ENCODE results near the gene CANT1. TPM values are rescaled to one million over a fixed set of nuclear protein-coding genes. Genes with fewer than 3 reads are reported as not detected.
A peak's percentile ranks its signal among the peaks of the same experiment; 100 is the strongest.

Gene CANT1
- total and polyA plus RNA-seq, 9 of the 15 experiments (the other 6 are each of a cell fraction or from before 2014, with no cell fraction given): 2.7 to 66.4 (median 22.5) TPM

DNA sequence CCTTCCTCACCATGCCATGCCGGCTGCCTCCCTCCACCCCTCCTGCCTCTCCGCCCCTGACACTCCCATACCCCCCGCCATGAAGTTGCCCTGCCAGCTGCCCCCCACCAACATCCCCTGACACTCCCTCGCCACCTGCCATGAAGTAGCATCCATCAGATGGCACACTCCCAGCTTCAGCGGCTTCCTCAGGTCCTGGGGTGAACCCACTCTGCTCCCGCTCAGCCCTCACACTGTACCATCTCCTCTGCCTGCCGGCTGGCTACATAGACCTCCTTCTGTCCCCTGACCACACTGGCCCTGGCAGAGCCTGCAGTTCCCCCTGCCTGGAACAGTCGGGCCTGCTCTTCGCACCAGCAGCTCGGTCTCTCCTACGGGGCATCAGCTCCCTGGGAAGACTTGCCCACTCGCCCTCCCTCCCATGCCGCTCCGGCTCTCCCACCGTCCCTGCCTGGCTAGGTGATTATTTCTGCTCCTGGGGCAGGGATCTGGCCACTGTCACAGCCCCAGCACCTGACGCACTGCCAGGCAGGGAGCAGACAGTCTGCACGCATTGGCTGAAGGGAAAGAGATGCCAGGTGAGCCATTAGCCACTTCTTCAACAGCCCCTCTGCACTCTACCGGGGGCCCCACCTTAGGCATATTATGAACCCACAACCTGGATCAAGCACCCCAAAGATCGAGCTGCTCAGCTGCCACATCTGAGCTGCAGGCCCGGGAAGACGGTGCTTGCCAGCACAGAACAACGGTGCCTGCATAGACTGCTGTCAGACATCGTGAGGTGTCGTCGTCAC lies 9.0 kb downstream of the CANT1 start:
- Histone ChIP-seq H3K79me2 (ENCODE audit: control insufficient read depth, insufficient read depth, low read length) (peaks cover 35% of the 10 kb centered on the region), H3K4me2 (ENCODE audit: insufficient read depth, low read length) (no peak overlapping the region), H3K27me3 (ENCODE audit: control insufficient read depth in 2 of 2, insufficient read depth in 2 of 2, low read length in 2 of 2) (no peaks in the 10 kb centered on the region), H3K9me1 (ENCODE audit: control insufficient read depth, insufficient read depth, low read length) (peaks cover 8% of the 10 kb centered on the region), H3K36me3 (ENCODE audit: control insufficient read depth, insufficient read depth, low read length) (peaks cover 56% of the 10 kb centered on the region; the same call in 2 of the 3 replicates), H4K20me1 (replicated peaks; ENCODE audit: control insufficient read depth, insufficient read depth, low read length) (peaks cover 16% of the 10 kb centered on the region; the same call in 1 of the 2 replicates), H3K4me1 (replicated peaks in 1 of 2; ENCODE audit: control insufficient read depth in 2 of 2, insufficient read depth in 2 of 2, low read length in 2 of 2) (peaks cover 0 to under 1% of the 10 kb centered on the region in 2 experiments; a peak in 3 of 5 replicates), H3K4me3 (no peak overlapping the region), H3K9me3 (replicated peaks; ENCODE audit: control insufficient read depth, insufficient read depth, low read depth, low read length) (no peaks in the 10 kb centered on the region), H3K27ac (ENCODE audit: extremely low read depth, low read depth, low read length) (no peak overlapping the region), H2AFZ (ENCODE audit: low read depth, low read length) (no peak overlapping the region), H3K9ac (ENCODE audit: insufficient read depth in 1 of 2, low read depth in 2 of 2, low read length in 2 of 2) (no peak overlapping the region; a peak in 1 of 4 replicates)
- ATAC-seq (no peak), DNase-seq (ENCODE audit: extremely low read depth in 1 of 4, low spot score in 3 of 4) (no peak), FAIRE-seq (no peak)
- TF ChIP-seq POLR3A (IDR thresholded peaks at IDR 0.05; ENCODE audit: borderline replicate concordance, extremely low read depth, insufficient read depth, insufficient read length): no peak
- no peak for TF ChIP-seq BDP1 (IDR thresholded peaks at IDR 0.05; ENCODE audit: insufficient read depth, insufficient read length)
- TF ChIP-seq, protein P1, sequence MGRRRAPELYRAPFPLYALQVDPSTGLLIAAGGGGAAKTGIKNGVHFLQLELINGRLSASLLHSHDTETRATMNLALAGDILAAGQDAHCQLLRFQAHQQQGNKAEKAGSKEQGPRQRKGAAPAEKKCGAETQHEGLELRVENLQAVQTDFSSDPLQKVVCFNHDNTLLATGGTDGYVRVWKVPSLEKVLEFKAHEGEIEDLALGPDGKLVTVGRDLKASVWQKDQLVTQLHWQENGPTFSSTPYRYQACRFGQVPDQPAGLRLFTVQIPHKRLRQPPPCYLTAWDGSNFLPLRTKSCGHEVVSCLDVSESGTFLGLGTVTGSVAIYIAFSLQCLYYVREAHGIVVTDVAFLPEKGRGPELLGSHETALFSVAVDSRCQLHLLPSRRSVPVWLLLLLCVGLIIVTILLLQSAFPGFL (CRISPR knock-in tag; IDR thresholded peaks at IDR 0.05): no peak
- no peak for TF ChIP-seq ZNF263 (CRISPR knock-in tag; IDR thresholded peaks at IDR 0.05; ENCODE audit: borderline replicate concordance)
- TF ChIP-seq RBFOX2 (IDR thresholded peaks at IDR 0.05; ENCODE audit: low read depth, low read length): 0 out of 2 replicates have a peak, but pooled peaks have one; percentile 39
- no peak for TF ChIP-seq JUNB (CRISPR knock-in tag; conservative IDR thresholded peaks at IDR 0.05)
- TF ChIP-seq NR2C1 (IDR thresholded peaks at IDR 0.05): no peak
- no peak for TF ChIP-seq NR2C1 (tag; IDR thresholded peaks at IDR 0.05)
- TF ChIP-seq ZNF324 (CRISPR knock-in tag; IDR thresholded peaks at IDR 0.05): no peak
- peak; percentile 43; the same call in 1 of the 2 replicates for TF ChIP-seq POLR2G (IDR thresholded peaks at IDR 0.05; ENCODE audit: low read depth, low read length)
- no peak for TF ChIP-seq SMARCA5 (IDR thresholded peaks at IDR 0.05)
- in situ Hi-C loops (cut with MboI): no loop called here
- no TSS peak for BruUV-seq (replicated peaks)
- intact Hi-C loops (cut with micrococcal nuclease): no loop called here
- WGBS (ENCODE audit: insufficient coverage, low coverage, missing lambda C conversion rate): 96% methylated on average over 20 of the region's 25 CpGs
- CTCF ChIA-PET (ENCODE audit: low intra/inter-chr PET ratio): no interaction called here
- POLR2A ChIA-PET: interaction anchor here (0.6 to 1.4 kb wide), 3 partner anchors 9 to 83 kb away, joined by 3 to 4 read pairs (median 3); no protein-coding TSS in a partner anchor
